CD4-positive, alpha-beta T cell treated with Interleukin-15 for 4 hours (primary cell): Measurements from ENCODE around the gene IGF1.

ENCODE experiments used
- DNase-seq: peaks from one replicate; pipeline ENCODE4 v3.0.0-alpha.2; 2020; ENCODE audit warnings: low spot score

IGF1 gene

DNA sequence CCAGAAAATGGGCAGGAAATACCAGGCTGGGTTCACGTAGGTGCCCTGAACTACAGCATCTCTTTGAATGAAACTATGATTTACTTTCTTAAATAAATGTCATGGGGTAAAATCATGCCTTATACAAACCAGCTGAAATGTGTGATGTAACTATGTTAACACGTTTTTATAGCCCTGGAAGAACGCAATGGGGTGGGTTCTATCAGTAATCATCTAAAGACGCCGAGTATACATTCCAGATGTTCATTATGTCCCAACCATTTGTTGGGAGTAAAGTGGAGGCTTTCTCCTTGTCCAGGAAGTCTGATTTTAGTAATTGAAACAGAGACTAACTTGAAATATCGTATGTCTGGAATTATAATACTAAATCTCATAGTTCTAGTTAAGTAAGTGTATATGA lies 16.2 kb upstream of the IGF1 start:
- DNase-seq, result no peak

- no peak for DNase-seq
Measured at GRCh38 chr12:102487226-102487625, 6.9 kb upstream of the IGF1 start.

GRCh38 chr12:102486153-102486552 lies 5.8 kb upstream of the IGF1 start:
- DNase-seq, result no peak

GRCh38 chr12:102484428-102484958 lies 4.1 kb upstream of the IGF1 start:
- DNase-seq, result peak; percentile 50

- no peak for DNase-seq
Measured at GRCh38 chr12:102484017-102484416, 3.7 kb upstream of the IGF1 start.

- DNase-seq, result no peak
Measured at GRCh38 chr12:102483466-102483865, 3.1 kb upstream of the IGF1 start.

DNA sequence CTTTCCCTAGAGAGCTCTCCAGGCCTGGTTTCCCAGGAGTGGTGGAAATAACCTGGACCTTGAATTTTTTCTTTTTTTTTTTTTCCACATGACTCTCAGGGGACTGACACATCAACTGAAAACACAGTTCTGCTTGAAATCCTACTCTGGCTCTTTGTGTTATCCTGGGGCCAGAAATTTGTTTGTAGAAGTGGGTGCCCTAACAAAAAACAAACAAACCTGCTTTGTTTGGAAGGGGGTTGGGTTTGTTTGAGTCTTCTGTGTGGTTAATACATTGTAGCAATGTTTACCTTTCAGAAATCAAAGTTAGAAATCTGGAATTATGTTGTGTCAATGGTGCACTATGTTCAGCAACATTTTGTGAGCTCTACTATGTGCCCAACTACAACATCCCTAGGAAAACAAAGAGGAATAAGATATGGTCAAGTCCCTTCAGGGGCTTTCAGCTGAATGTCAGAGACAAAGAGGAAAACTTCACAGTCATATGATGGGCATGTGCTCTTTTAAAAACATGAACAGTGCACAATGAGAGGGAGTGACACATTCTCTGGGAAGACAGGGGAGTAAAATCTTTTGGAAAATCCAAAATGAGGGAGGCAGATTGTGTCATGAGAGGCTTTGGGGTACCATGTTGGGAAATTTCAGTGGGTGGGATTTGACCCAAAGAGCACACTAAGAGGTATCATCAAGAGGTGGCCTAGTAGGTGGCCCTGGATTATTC lies 1.5 kb upstream of the IGF1 start:
- no peak for DNase-seq

GRCh38 chr12:102479939-102480338 lies 424 bp downstream of the IGF1 start:
- no peak for DNase-seq

- no peak for DNase-seq
Measured at GRCh38 chr12:102479099-102479885, 1.1 kb downstream of the IGF1 start.

DNA sequence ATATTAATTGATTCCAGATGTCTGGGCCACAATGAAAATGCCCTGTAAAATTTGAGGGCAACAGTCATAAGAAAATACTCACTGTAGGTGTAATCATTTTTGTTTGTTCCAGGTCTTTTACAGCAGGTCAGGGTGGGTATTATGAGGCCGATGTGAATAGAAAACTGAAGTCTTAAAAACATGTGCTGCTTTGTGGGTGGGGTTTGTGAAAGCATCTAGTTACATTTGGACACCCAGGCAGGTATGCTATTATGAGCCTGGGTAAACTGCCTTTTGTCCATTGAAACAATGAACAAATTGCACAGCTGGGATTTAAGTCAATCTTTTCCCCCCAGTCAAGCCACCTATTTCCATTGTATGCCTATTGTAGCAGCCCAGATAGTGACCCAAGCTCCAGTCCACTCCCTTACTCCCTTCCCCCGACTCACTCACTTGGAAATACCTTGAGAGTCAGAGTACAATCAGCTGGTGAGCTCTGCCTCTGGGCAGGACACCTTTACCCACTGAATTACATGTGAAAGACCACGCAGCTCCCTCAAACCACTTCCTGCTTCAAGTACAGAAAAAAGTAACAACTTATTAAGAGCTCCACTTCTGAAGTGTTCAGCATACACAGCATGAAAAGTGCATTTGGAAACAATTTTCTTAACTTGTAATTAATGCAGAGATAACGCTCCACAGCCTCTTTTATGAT lies 1.8 kb downstream of the IGF1 start:
- peak; percentile 4 for DNase-seq

- DNase-seq, result no peak
Measured at GRCh38 chr12:102475355-102475754, 5.0 kb downstream of the IGF1 start.

DNA sequence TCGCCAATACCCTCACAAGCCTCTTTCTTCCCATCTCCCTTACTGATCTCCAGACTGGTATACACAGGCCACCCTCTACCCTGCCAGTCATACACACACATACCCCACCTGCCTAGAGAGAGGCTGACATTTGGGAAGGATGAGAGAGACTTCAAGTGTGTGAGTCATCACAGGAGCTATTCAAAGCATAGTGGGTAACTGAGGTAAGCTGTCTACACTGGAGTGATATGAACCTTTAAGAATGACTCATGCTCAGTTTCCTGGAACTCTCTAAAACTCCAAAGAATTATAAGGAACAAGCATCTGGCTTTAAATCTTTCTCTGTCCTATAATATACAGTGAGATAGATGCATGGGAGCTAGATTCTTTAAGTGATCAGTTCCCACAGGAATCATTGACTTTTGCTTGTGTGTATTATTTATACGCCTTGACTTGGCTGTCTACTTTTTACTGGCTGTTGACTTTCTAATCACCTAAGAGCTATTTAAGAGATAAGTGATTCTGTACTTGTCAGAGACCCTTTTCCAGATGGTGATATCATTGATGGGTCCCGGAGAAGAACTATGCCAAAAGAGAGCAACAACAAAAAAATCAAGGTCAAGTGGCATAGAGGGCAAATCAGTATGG lies 5.8 kb downstream of the IGF1 start:
- DNase-seq, result no peak

- no peak for DNase-seq
Measured at GRCh38 chr12:102472496-102472895, 7.9 kb downstream of the IGF1 start.

DNA sequence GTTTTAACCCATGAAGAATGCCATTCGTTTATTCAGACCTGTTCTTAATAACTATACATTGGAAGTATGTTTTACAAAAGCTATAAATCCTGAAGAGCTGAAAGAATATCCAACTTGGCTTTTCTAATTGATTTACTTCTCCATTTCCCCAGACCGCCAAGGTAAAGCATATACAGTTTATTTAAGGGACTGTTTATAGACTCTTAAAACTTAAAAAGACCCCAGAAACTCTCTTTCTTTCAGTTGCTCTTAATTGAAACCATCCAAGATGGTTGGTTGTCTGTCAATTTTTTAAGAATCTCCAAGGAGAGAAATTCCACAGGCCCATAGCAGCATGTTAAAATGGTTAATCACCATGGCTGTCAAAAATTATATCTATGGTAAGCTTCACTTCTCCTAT lies 8.8 kb downstream of the IGF1 start:
- no peak for DNase-seq

- DNase-seq, result no peak
Measured at GRCh38 chr12:102470945-102471344, 9.4 kb downstream of the IGF1 start.

GRCh38 chr12:102468261-102468915 lies 12.0 kb downstream of the IGF1 start:
- no peak for DNase-seq

DNA sequence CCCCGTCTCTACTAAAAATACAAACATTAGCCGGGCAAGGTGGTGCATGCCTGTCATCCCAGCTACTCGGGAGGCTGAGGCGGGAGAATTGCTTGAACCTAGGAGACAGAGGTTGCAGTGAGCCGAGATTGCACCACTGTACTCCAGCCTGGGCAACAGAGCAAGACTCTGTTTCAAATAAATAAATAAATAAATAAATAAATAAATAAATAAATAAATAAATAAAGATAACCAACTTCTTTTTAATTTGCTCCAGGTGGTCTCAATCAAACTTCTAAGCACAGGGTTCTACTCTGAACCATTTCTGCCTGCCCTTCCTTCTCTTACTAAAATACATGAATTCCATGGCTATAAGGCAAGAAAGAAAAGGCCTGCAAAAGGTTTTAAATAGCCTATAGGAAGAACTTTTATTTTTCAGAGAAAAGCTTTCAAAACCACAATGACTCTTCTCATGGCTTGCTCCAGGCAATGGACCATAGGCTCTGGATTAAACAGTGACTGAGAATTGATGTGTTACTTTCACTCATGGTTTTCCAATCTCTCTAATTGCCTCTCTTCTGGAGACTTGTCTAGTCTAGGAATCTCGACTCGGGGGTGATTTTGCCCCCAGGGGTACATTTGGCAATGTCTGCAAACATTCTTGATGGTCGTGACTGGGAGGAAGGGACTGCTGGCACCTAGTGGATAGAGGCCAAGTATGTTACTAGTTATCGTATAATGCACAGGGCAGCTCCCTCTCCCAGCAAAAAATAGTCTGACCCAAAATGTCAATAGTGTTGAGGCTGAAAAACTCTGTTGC lies 14.4 kb downstream of the IGF1 start:
- no peak for DNase-seq

- no peak for DNase-seq
Measured at GRCh38 chr12:102463659-102464249, 16.6 kb downstream of the IGF1 start.

DNA sequence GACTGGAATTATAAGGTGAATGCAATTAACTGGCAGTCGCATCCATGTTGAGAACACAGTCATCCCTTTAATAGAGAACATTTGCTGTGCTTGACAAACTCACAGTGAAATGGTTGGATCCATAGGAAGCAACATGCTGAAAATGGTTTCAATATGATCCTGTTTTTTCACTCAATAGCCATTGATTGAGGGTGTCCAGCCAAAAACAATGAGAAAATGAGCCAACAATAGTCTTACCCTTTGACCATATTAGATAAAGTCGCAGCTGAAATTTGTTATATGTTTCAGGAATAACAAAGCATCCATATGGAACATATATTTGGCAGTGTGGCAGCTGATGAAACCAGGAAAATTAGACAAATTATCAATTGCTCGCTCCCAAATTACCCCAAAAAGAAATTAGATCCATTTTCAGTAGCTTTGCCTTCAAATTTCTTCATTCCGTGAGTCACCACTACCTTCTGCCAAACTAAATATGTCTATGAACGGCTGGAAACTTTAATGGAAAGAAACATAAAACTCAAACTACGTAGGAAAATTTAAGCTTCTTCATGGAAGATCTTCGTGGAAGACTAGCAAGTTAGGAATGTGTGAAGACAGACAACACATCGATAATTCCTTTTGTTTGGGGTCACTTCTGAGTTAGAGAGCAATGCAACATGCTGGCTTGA lies 17.4 kb downstream of the IGF1 start:
- no peak for DNase-seq

DNA sequence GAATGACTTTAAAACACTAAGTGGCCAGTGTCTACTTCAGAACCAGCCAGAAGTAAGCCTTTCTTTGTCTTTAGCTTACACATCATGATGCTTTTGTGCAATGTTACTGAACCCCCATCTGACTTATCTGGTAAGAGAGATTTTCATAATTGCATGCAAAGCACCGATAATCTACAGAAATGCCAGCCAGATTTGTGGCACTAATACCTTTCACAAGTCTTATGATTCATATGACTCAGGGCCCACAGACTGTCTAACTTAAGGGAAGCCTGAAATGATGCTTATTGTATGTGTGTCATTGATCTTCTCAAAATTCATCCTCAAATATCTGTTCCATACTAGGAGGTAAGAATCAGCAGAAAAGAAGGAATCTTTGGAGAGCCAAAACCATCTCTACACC lies 18.0 kb downstream of the IGF1 start:
- DNase-seq, result no peak
